ENCODE measurements around the gene MCRIP2. TPM values are rescaled to one million over a fixed set of nuclear protein-coding genes. Genes with fewer than 3 reads are reported as not detected.

MCRIP2 gene
- total RNA-seq, 2 donors from 2014 or later: 110 to 121 TPM

- Histone ChIP-seq H3K4me3 (no peak overlapping the region), H3K4me1 (peaks cover 0 to 13% of the 10 kb centered on the region in 2 donors), H3K9me3 (no peaks in the 10 kb centered on the region), H3K27ac (no peak overlapping the region), H3K36me3 (no peaks in the 10 kb centered on the region), H3K27me3 (no peaks in the 10 kb centered on the region)
- no peak for DNase-seq (ENCODE audit: low spot score)
- TF ChIP-seq CTCF (IDR thresholded peaks at IDR 0.05): no peak
These were observed 12.4 kb downstream of the MCRIP2 start for GRCh38 chr16:654034-654433.

DNA sequence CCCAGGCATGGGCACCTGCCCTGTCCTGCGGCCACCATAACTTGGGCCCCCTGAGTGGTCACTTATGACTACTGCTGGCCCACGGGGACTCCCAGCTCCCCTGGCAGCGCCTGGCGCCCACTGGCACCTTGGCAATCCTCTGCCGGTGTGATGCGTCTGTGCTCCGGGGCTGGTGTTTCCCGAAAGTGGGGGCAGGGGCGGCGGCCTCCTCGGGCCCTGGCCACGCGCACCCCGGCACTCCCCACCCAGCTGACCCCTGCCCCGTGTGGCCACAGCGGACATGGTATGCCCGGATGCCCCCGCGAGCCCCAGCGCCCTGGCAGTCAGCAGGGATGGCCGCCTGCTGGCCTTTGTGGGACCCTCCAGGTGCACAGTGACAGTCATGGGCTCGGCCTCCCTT, 15.9 kb downstream of the MCRIP2 start:
- Histone ChIP-seq H3K4me1 (peaks cover 0 to 14% of the 10 kb centered on the region in 2 donors), H3K4me3 (no peak overlapping the region), H3K36me3 (no peaks in the 10 kb centered on the region), H3K27ac (no peak overlapping the region), H3K27me3 (no peaks in the 10 kb centered on the region), H3K9me3 (no peaks in the 10 kb centered on the region)
- no peak for DNase-seq (ENCODE audit: low spot score)
- TF ChIP-seq CTCF (IDR thresholded peaks at IDR 0.05): no peak

DNA sequence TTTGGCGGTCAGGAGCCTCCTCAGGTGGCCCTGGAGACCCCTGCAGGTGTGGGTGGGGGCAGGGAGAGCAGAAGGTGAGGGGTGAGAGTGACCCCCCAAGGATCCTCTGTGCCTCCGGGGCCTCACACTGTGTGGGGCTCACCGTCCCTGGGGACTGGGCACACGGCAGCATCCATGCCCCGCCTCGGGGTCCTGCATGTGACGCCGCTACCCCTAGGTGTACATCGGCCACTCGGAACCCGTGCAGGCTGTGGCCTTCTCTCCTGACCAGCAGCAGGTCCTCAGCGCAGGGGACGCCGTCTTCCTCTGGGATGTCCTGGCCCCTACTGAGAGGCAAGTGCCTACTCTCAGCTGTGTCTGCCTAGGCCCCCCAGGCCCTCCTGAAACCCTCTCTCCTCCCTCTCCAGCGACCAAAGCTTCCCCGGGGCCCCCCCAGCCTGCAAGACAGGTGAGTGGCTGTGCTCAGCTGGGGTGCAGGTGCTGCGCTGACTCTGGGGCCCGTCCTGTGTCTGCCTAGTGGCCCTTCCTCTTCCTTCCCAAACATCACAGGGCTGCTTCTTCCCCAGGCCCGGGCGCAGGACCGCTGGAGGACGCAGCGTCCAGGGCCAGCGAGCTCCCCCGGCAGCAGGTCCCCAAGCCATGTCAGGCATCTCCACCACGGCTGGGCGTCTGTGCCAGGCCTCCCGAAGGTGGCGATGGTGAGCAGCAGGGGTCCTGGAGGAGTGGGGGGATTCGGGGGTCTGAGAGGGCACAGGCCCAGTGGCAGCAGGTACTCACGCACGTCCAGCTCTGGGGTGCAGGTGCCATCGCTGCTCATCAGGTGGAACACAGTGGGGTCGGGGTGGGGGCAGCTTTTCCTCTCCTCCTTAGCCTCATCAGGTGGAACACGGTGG, 17.3 kb downstream of the MCRIP2 start:
- Histone ChIP-seq H3K9me3 (no peaks in the 10 kb centered on the region), H3K27me3 (no peaks in the 10 kb centered on the region), H3K4me3 (no peak overlapping the region), H3K36me3 (no peaks in the 10 kb centered on the region), H3K27ac (no peak overlapping the region), H3K4me1 (peaks cover 0 to 14% of the 10 kb centered on the region in 2 donors)
- DNase-seq (ENCODE audit: low spot score): no peak
- no peak for TF ChIP-seq CTCF (IDR thresholded peaks at IDR 0.05)

GRCh38 chr16:659618-660017, 18.0 kb downstream of the MCRIP2 start:
- Histone ChIP-seq H3K4me3 (no peak overlapping the region), H3K36me3 (no peaks in the 10 kb centered on the region), H3K27ac (no peak overlapping the region), H3K9me3 (no peaks in the 10 kb centered on the region), H3K4me1 (peaks cover 0 to 14% of the 10 kb centered on the region in 2 donors), H3K27me3 (no peaks in the 10 kb centered on the region)
- no peak for TF ChIP-seq CTCF (IDR thresholded peaks at IDR 0.05)
- no peak for DNase-seq (ENCODE audit: low spot score)

DNA sequence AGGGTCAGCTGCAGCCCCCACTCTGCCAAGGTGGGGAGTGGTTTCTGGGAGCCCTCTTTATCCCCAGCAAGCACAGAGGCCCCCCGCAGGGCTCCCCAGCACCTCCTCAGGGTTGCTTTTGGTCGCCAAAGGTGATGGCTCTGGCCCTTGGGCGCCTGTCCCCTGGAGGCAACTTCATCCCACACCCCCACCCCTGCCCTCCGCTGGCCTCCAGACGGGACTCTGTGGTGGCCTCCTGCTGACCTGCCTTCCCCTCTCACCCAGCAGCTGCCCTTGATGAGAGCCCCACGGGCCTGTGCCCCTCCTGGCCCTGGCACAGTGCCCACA, 18.5 kb downstream of the MCRIP2 start:
- Histone ChIP-seq H3K4me3 (peak overlapping the region in 1 of 2 donors; percentile 39), H3K9me3 (no peaks in the 10 kb centered on the region), H3K36me3 (no peaks in the 10 kb centered on the region), H3K4me1 (peaks cover 0 to 14% of the 10 kb centered on the region in 2 donors), H3K27me3 (no peaks in the 10 kb centered on the region), H3K27ac (peak overlapping the region; percentile 68 to 78)
- DNase-seq (ENCODE audit: low spot score): no peak
- TF ChIP-seq CTCF (IDR thresholded peaks at IDR 0.05): no peak

All from right atrium auricular region (tissue), 2 donors.